H9 (cell line): ENCODE measurements around the gene PPA1. TPM values are rescaled to one million over a fixed set of nuclear protein-coding genes. Genes with fewer than 3 reads are reported as not detected.
A peak's percentile ranks its signal among the peaks of the same experiment; 100 is the strongest.

ENCODE experiments used
- DNase-seq: peaks from one replicate; pipeline ENCODE4 v3.0.0-alpha.2; 2017
- H2AFZ ChIP-seq: one replicate; pipeline ENCODE4 v1.6.1; 2013; ENCODE audit warnings: mild to moderate bottlenecking, low read length, control low read depth, moderate library complexity
- H2AK5ac ChIP-seq: 2 replicates; pipeline ENCODE4 v1.6.1; 2013; ENCODE audit warnings: low read length, control low read depth, mixed read lengths; ENCODE audit not compliant: insufficient read length
- H2BK120ac ChIP-seq: one replicate; pipeline ENCODE4 v1.6.1; 2013; ENCODE audit warnings: low read depth, mild to moderate bottlenecking, low read length, control low read depth, inconsistent platforms; ENCODE audit not compliant: poor library complexity, severe bottlenecking
- H2BK12ac ChIP-seq: 2 replicates; pipeline ENCODE4 v1.6.1; 2013; ENCODE audit warnings: low read length, control low read depth, mixed read lengths, low read depth; ENCODE audit not compliant: insufficient read length
- H2BK15ac ChIP-seq: 2 replicates; pipeline ENCODE4 v1.6.1; 2013; ENCODE audit warnings: low read depth, low read length, control low read depth
- H2BK20ac ChIP-seq: one replicate; pipeline ENCODE4 v1.6.1; 2013; ENCODE audit warnings: low read depth, mild to moderate bottlenecking, low read length, control low read depth, inconsistent platforms; ENCODE audit not compliant: poor library complexity, severe bottlenecking
- H2BK5ac ChIP-seq: 2 replicates; pipeline ENCODE4 v1.6.1; 2013; ENCODE audit warnings: low read length, control low read depth, mixed read lengths; ENCODE audit not compliant: insufficient read length
- H3K14ac ChIP-seq: 2 replicates; pipeline ENCODE4 v1.6.1; 2013; ENCODE audit warnings: low read length, control low read depth; ENCODE audit not compliant: insufficient read depth
- H3K18ac ChIP-seq: 2 replicates; pipeline ENCODE4 v1.6.1; 2013; ENCODE audit warnings: low read depth, mild to moderate bottlenecking, mixed read lengths, low read length, control low read depth; ENCODE audit not compliant: insufficient read length
- H3K23ac ChIP-seq: 2 replicates; pipeline ENCODE4 v1.6.1; 2013; ENCODE audit warnings: low read length, control low read depth, mixed read lengths, low read depth; ENCODE audit not compliant: insufficient read length
- H3K23me2 ChIP-seq: 2 replicates; pipeline ENCODE4 v1.6.1; 2013; ENCODE audit warnings: low read depth, mild to moderate bottlenecking, mixed read lengths, low read length, control low read depth; ENCODE audit not compliant: insufficient read length, poor library complexity, severe bottlenecking
- H3K27ac ChIP-seq: 2 replicates; pipeline ENCODE4 v1.5.1; 2013; ENCODE audit warnings: low read length, control low read depth, mixed read lengths, low read depth; ENCODE audit not compliant: insufficient read length
- H3K27me3 ChIP-seq: 2 replicates; pipeline ENCODE4 v1.6.1; 2013; ENCODE audit warnings: low read length, control low read depth, inconsistent platforms; ENCODE audit not compliant: insufficient read depth
- H3K4ac ChIP-seq: 2 replicates; pipeline ENCODE4 v1.6.1; 2013; ENCODE audit warnings: low read depth, mild to moderate bottlenecking, control low read depth, inconsistent platforms, low read length, moderate library complexity
- H3K4me1 ChIP-seq: 2 replicates; pipeline ENCODE4 v1.6.1; 2013; ENCODE audit warnings: low read length, control low read depth, inconsistent platforms; ENCODE audit not compliant: insufficient read depth
- H3K4me2 ChIP-seq: 2 replicates; pipeline ENCODE4 v1.6.1; 2013; ENCODE audit warnings: low read length, control low read depth, mixed read lengths; ENCODE audit not compliant: insufficient read length, insufficient read depth
- H3K56ac ChIP-seq: 2 replicates; pipeline ENCODE4 v1.6.1; 2013; ENCODE audit warnings: low read depth, mild to moderate bottlenecking, mixed read lengths, low read length, control low read depth; ENCODE audit not compliant: insufficient read length
- H3K79me1 ChIP-seq: 2 replicates; pipeline ENCODE4 v1.6.1; 2013; ENCODE audit warnings: low read depth, mild to moderate bottlenecking, moderate library complexity, low read length, control low read depth, inconsistent platforms; ENCODE audit not compliant: insufficient read depth, poor library complexity, severe bottlenecking
- H3K79me2 ChIP-seq: 2 replicates; pipeline ENCODE4 v1.6.1; 2013; ENCODE audit warnings: low read length, control low read depth, inconsistent platforms; ENCODE audit not compliant: insufficient read depth
- H3K9ac ChIP-seq: 2 replicates; pipeline ENCODE4 v1.6.1; 2013; ENCODE audit warnings: low read length, control low read depth, mixed read lengths; ENCODE audit not compliant: insufficient read length; ENCODE audit errors: extremely low read depth
- H3K9me3 ChIP-seq: one replicate; pipeline ENCODE4 v1.6.1; 2013; ENCODE audit warnings: low read depth, low read length, inconsistent platforms; ENCODE audit not compliant: control insufficient read depth
- H3T11ph ChIP-seq: one replicate; pipeline ENCODE4 v1.6.1; 2013; ENCODE audit warnings: mild to moderate bottlenecking, low read length, control low read depth, inconsistent platforms
- H4K20me1 ChIP-seq: one replicate; pipeline ENCODE4 v1.6.1; 2013; ENCODE audit not compliant: control insufficient read depth, insufficient read length, insufficient read depth
- H4K5ac ChIP-seq: 2 replicates; pipeline ENCODE4 v1.6.1; 2013; ENCODE audit warnings: low read depth, mild to moderate bottlenecking, mixed read lengths, low read length, control low read depth; ENCODE audit not compliant: insufficient read length
- H4K8ac ChIP-seq: replicated peaks from 2 replicates; pipeline ENCODE4 v1.6.1; 2013; ENCODE audit warnings: low read length, control low read depth, mixed read lengths, low read depth; ENCODE audit not compliant: insufficient read length
- H4K91ac ChIP-seq: 2 replicates; pipeline ENCODE4 v1.6.1; 2013; ENCODE audit warnings: low read depth, mild to moderate bottlenecking, moderate library complexity, mixed read lengths, low read length, control low read depth; ENCODE audit not compliant: insufficient read length
- H3K27ac Mint-ChIP-seq, 3 experiments: 2 replicates in 2 of 3; 3 replicates in 1 of 3; pipeline ENCODE4 v1.8.0; 2020 to 2021; ENCODE audit warnings: mixed read lengths in 3 of 3, mild to moderate bottlenecking in 1 of 3, moderate library complexity in 1 of 3
- H3K27me3 Mint-ChIP-seq: 2 replicates; pipeline ENCODE4 v1.8.0; 2021; ENCODE audit warnings: low read depth, mild to moderate bottlenecking, moderate library complexity, mixed read lengths
- H3K36me3 Mint-ChIP-seq, 3 experiments: 2 replicates in 2 of 3; 3 replicates in 1 of 3; pipeline ENCODE4 v1.8.0; 2020 to 2021; ENCODE audit warnings: low read depth in 3 of 3, mixed read lengths in 3 of 3; ENCODE audit not compliant: insufficient read depth in 1 of 3
- H3K4me1 Mint-ChIP-seq, 2 experiments: 2 replicates each; pipeline ENCODE4 v1.8.0; 2020; ENCODE audit warnings: mixed read lengths in 2 of 2
- H3K4me3 Mint-ChIP-seq, 2 experiments: 2 replicates in 1 of 2; 3 replicates in 1 of 2; pipeline ENCODE4 v1.8.0; 2020 to 2021; ENCODE audit warnings: mild to moderate bottlenecking in 2 of 2, mixed read lengths in 2 of 2, moderate library complexity in 1 of 2
- H3K9me3 Mint-ChIP-seq, 2 experiments: 2 replicates in 1 of 2; 3 replicates in 1 of 2; pipeline ENCODE4 v1.8.0; 2020; ENCODE audit warnings: mild to moderate bottlenecking in 2 of 2, mixed read lengths in 2 of 2, moderate library complexity in 1 of 2
- CTCF ChIP-seq: fragments of 200-600 bp; sonication (generic); conservative IDR thresholded peaks from 3 replicates; pipeline ENCODE4 v1.8.0; 2021; ENCODE audit warnings: antibody characterized with exemption, mild to moderate bottlenecking
- WGBS: extraction: QIAGEN DNeasy Blood & Tissue Kit; methylation state at CpG from one replicate; pipeline ENCODE4 v1.1.7; 2013; ENCODE audit warnings: missing lambda C conversion rate, low lambda C conversion rate, mixed read lengths; ENCODE audit not compliant: insufficient read length; ENCODE audit errors: extremely low coverage; 5-methylcytosine and 5-hydroxymethylcytosine counted together
- total RNA-seq: library from RNA; stranded (reverse); gene quantifications from 2 replicates; pipeline ENCODE4 v1.2.1, GENCODE V29; 2021

The PPA1 gene
- total RNA-seq, 1 experiment from 2014 or later, result 115 TPM

GRCh38 chr10:70260259-70260658 lies 27.0 kb upstream of the PPA1 start:
- Histone ChIP-seq H2AK5ac (no peak overlapping the region), H3K14ac (no peak overlapping the region), H3K9me3 (no peaks in the 10 kb centered on the region), H3K18ac (no peak overlapping the region), H3K79me2 (no peaks in the 10 kb centered on the region), H3K27ac (no peak overlapping the region), H4K91ac (no peak overlapping the region), H3K4me2 (no peak overlapping the region), H4K20me1 (no peaks in the 10 kb centered on the region), H4K5ac (no peak overlapping the region), H4K8ac (no peak overlapping the region), H2BK20ac (no peak overlapping the region), H2BK120ac (no peak overlapping the region), H3K23ac (no peak overlapping the region), H2BK12ac (no peak overlapping the region), H2BK5ac (no peak overlapping the region), H3K56ac (no peak overlapping the region), H3K27me3 (no peaks in the 10 kb centered on the region), H3K4me1 (0 out of 2 replicates have a peak, but pooled peaks cover under 1% of the 10 kb centered on the region), H2BK15ac (no peak overlapping the region), H3T11ph (no peak overlapping the region), H3K9ac (no peak overlapping the region), H3K79me1 (no peaks in the 10 kb centered on the region), H3K23me2 (no peaks in the 10 kb centered on the region), H2AFZ (no peak overlapping the region), H3K4ac (no peak overlapping the region)
- H3K27me3 Mint-ChIP-seq, result peaks cover 2% of the 10 kb centered on the region
- peaks cover 0 to 2% of the 10 kb centered on the region in 2 experiments; a peak in 2 of 4 replicates for H3K4me1 Mint-ChIP-seq
- no peaks in the 10 kb centered on the region for H3K36me3 Mint-ChIP-seq
- no CpG with 5 or more reads among the region's 1 CpG for WGBS
- no peak overlapping the region; a peak in 1 of 7 replicates for H3K27ac Mint-ChIP-seq
- no peak overlapping the region for H3K4me3 Mint-ChIP-seq
- DNase-seq, result no peak
- TF ChIP-seq CTCF, result peak; percentile 45; the same call in 1 of the 3 replicates
- H3K9me3 Mint-ChIP-seq, result no peaks in the 10 kb centered on the region; a peak in 2 of 5 replicates
